NCI-H187 (cell line): ENCODE data around the gene C1orf105.

Source experiments
- DNase-seq, 2 experiments: peaks; one replicate each; lab custom pipeline; 2025; lab: John Stamatoyannopoulos, UW

Gene C1orf105

DNA sequence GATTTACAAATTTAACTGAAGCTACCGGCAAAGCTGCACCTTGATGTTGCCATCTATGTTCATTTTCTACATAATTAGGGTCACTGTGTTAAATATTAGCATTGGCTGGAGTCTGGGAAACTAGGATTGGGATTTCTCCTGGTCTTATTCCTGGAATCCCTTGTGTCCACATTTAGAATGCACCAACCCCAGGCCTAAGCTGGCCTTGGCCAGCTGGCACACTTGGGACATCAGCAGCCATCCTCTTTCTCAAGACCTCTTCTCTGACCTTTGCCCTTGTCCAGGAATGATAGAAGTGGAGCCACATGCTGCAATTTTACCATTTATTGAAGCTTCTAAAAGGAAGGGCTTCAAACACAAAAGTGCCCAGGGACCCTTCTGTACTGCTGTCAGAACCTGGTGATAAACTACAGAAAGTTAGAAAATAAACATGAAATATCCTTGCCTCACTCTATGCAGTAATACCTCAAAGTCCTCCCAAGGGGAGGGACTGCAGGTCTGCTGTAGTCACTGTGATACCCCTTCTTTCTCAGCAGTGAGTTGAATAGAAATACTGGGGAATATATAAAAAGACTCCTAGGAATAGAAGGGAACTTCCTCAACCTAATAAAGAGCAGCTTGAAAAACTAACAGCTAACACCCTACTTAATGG is 37.1 kb downstream of the C1orf105 start:
- no peak for DNase-seq

DNA sequence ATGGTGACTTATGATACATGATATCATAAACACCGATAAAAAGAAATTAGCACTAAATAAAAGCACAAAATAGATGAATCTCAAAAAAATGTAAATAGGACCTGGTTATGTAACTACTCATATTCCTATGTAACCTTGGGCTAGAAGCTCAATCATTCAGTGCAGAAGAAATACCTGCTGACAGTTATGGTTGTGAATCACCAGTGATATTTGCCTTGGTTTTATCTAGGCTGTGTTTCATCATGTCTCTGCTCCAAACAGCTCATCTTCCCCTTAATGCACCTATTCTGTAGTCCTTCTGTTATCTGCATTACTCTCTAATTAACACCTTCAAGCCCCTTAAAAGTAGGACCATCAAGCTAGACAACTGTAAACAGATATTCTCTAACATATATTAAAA is 39.7 kb downstream of the C1orf105 start:
- no peak for DNase-seq

DNA sequence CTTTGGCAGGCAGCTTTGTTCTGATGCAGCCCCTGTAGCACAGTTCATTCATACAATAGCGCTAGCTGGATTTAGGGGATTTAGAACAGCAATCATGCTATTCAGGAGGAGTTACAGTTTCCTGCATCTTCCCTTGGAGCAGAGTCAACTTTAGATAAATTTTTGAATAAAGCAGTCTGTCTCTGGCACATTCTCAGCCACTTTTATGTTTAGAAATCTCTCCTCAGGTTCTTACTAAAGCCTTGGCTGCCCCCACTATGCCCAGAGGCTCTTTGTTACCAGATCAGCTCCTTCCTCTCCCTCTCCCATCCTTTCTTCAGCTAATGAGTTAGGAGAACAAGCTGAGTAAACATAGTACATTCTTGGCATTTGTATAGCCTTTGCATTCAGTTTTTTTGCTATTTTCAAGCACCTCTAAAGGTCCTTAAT is 40.4 kb downstream of the C1orf105 start:
- DNase-seq, result no peak

DNA sequence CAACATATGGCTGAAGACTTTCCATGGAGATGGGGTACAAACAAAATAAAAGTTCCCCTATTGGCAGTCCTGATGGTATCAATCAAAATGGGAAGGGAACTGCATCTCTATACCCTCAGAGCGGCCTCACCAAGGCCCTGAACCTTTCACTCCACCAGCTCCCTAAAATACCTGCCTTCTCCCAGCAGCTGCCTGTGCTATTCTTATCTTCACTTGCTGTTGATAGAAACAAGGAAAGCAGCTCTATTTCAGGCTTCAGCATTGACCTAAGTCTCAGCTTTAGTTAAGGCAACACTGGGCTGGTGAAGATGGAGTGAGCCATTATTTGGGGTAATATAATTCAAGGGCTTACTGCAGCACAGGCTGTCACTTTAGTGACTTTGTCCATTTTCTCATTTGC is 45.1 kb downstream of the C1orf105 start:
- no peak for DNase-seq

DNA sequence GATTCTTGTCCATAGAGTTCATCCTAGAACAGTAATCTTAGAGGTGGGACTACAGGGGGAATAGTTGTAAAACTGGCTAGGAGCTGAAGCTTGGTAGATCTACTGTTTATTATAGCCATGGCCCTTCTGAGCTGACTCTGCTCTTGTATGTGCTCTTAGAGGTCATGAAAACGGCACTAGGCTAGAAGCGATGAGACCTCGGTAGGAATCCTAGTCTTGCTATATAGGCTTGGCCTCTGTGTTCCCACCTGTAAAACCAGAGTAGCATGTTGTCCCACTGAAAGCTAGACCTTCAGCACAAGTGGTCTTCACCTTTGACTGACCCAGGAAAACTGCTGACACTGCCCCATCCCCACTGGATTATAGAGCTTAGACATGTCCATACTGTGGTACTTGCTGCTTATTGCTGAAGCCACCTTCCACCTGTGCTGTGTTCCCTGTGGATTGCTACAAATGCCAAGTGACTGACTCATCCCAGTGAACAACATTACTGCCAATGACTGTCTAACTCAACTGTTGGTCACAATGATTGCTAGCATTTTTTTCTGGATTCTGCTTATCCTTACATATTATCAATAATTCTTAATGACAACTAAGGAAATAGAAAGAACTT is 46.4 kb downstream of the C1orf105 start:
- no peak for DNase-seq

DNA sequence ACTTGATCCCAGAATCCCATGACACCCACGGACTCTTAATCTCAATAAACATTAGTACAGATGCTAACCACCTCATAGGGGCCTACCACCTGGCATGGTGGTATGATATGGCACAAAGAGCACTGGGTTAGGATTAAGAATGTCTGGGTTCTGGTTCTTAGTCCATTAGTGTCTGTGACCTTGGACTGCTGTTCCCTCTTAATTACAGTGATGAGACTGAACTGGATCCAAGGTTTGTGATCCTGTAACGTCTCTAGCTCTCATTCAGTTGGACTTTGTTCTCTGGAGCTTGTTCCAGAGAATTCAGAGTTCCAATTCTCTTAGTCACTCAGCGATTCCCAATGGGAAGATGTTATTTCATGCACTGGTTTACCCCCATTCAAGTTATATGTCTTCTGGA is 47.0 kb downstream of the C1orf105 start:
- DNase-seq, result no peak

DNA sequence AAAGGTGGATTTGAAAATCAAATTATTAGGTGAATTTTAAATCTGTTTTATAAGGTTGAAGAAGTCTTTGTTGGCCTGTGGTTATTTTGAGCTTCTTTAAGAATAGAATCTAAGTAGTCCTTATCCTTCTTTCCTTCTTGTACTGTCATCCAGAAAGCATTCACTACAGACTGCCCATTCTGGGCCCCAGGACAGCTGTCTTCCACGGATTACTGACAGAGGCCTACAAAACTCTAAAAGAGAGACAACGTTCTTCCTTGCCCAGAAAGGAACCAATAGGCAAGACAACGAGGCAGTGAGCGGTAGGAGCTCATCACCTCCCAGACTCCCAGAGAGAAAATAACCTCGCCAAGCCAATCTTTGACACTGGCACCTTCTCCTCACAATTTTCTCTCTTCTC is 47.8 kb downstream of the C1orf105 start:
- no peak for DNase-seq

DNA sequence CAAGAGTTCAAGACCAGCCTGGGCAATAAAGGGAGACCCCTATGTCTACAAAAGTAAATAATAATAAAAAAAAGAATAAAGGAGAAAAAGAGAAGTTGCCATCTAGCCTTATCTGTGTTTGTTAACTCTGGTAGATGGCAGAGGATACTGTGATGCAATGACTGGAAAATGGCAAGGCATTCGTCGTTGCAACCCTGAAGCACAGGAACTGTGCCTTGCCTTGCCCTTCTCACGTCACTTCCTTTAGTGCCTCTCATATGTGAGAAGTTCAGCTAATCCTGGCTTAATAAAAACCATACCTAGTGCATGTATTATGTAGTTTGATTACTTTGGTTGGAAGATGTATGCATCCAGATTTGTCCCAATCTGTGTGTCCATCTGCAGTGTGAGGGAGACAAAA is 49.2 kb downstream of the C1orf105 start:
- no peak for DNase-seq

DNA sequence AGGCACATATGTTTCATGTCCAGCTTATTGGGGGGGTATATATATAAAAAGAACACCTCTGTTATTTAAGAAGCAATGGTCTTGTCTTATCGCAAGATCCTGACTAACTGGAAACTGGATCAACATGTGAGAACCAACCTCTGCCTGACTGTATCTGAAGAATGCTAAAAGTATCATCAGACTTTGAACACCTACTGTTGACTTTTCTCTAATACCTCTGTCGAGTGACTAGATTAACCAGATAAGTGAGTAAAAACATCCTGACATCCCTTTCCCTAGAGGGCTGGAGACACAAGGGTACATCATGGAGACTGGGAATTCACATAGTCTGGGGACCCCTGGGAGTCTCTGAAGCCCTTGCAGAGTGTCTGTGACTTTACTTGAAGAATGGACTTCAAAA is 49.7 kb downstream of the C1orf105 start:
- no peak for DNase-seq

DNA sequence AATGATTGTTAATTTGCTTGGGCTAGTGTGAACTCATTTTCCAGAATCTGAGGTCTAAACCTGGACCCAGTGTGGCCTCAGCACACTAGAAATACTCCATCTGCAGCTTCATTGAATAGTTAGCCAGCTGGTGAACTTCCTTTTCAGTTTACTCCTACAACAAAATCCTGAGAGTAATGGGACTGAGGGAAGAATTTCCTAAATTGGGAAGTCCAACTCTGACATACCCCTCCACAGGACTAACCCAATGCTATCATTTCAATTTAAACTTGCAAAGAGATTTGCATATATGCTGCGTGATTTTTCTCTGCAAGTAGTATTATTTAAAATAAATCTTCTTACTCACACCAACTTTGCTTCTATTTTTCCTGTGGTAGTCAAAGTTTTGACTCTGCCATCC is 51.2 kb downstream of the C1orf105 start:
- DNase-seq, result no peak

DNA sequence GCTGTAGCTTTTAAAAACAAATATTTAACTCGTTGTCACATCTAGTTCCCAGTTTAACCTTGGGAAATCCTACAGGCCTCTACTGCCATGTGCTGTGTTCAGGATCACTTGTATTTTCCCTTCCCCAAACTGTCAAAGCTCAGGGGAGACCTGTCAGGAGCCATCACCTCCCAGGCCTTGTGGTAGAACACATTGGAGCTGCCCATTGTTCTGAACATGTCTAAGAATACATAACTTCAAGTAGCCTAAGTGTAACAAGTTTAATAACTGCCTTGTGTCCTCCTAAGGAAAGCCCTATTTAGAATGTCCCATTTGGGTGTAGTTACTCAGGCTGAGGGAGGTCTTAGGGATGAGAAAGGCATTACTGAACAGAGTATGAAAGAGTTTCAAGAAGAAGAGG is 52.0 kb downstream of the C1orf105 start:
- no peak for DNase-seq

DNA sequence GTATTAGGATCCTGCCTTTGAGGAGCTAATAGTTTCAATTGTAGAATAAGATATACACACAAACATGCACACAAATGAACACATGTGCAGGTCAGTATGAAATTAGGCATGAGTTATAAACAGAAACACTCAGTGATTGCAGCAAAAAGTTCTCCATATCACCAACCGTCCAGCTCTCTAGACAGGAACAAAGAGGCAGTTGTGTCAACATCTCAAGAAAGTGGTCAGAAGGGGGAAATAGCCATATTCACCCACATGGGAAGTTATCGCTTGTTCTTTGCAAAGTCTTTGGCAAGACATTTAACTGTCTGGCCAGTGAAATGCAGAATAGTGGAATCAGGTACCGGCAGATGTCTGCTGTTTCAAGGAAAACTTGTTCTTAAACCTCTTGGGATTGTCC is 52.8 kb downstream of the C1orf105 start:
- no peak for DNase-seq

DNA sequence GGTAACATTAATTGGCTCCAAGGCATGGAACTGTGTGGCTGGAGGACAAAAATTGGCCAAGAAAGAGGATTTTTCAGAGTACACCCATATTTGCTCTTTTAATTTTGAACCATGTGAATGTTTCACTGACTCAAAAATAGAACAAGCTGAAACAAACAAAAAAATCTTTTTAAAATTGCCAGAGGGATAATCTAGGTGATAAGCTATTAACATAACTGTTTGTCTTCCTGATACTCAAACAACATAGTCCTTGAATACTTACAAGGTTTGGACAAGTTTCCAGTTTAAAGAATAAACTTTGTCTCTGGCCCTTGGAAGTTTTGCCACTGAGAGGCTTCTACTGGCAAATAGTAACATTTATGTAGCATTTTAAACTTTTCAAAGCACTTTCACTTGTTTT is 53.4 kb downstream of the C1orf105 start:
- DNase-seq, result no peak

DNA sequence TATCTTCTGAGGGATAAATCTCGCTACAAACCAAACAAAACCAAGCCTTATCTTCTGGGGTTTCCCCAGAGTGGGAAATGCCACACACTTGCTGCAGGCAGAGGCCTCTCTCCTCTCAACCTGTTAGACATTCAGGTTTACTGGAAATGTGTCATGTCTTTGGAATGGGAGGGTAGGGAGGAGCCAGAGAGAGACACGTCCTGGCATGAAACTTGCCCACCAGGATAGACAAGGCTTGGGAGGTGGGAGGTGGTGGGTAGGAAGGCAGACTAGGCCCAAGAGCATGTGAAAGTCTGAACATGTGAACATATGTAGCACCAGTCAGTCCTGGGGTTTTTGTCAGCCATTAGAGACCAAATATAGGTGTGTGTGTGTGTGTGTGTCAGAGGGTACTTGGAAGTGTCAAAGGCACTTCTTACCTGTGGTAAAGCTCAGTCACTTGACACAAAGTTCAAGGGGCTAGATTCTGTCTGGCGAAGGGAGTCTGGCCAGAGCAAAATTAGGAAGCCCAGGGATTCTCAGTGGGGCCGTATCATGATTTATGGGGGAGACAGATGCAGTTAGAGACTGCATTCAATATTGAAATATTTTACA is 55.8 kb downstream of the C1orf105 start:
- no peak for DNase-seq

DNA sequence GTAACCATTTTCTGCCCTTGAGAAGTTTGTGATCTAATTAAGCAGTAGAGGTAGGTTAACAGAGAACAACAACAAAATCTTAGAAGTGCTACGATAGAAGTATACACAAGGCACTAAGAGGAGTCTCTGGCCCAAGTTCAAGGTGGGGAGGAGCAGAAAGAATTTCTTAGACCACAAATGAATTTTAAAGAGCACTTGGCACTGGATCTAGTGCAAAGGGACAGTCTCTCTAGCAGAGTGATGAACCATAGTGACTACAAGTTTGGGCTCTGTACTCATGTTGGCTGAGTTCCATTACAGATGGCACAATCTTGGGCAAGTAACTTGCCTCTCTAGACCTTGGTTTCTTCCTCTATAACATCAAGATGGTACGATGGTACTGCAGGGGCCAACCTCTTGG is 56.7 kb downstream of the C1orf105 start:
- DNase-seq, result no peak

DNA sequence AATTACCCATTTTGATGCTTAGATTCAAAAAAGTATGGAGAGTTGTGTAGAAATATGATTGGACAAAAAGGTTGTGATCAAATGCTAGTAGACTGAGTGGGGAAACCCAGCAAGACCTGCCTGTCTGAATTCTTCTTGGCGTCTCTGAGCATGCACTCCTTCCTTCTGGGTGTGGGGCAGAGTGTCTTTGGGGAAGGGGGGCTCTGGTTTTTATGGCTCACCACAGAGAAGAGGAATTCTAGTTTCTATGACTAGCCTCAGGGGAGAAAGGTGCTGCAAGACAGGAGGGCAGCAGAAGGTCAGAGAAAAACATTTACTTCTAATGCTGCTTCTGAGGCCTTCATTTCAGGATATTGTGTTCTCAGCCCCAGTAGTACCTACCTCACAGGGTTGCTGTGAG is 57.3 kb downstream of the C1orf105 start:
- DNase-seq, result no peak

DNA sequence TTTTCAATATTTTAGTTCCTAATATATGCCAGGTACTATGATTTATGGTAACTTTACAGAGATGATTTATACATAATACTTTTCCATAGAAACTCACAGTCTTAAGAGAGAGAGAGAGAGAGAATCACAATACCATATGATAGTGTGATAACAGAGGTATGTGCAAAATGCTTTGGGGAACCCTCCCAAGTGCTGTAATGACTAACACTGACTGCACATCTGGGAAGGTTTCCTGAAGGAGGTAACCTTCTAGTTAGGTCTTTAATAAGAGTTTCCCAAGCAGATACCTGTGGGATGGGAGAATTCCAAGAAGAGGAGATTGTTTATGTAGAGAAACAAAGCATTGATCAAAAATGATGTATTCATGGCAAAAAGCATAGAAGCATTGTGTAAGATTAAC is 58.0 kb downstream of the C1orf105 start:
- DNase-seq, result no peak

DNA sequence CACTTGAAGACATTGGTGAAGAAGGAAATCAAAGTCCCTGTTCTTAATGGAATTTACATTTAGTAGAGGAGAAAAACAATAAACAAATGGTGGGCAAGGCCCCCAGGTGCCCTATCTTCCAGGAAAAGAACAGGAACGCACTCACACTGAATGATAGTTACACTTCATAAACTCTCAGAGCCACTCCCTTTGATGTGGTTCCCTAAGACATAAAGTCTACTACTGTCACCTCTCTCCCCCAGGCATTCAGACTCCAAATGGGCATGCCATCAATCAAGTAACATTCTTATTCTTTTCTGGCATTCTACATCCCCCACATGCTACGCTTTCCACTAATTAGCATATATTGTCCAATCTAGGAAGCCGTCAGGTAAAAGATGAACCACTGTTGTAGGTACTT is 59.9 kb downstream of the C1orf105 start:
- DNase-seq, result no peak

DNA sequence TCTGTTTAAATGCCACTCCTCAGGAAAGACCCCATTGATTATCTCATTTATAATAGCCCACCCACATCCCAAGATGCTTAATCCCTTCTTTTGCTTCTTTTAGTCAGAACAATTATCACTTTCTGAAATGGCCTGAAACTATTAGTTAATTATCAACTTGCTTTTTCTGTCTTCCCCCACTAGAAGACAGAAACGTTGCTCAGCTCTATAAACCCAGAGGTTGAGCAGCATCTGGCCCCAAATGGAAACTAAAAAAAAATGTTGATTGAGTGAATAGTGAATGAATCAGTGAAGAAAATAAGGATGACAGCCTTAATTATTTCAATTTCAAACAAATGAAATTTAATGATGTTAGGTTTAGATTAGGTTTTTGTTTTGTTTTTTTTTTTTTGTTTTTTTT is 61.6 kb downstream of the C1orf105 start:
- no peak for DNase-seq

DNA sequence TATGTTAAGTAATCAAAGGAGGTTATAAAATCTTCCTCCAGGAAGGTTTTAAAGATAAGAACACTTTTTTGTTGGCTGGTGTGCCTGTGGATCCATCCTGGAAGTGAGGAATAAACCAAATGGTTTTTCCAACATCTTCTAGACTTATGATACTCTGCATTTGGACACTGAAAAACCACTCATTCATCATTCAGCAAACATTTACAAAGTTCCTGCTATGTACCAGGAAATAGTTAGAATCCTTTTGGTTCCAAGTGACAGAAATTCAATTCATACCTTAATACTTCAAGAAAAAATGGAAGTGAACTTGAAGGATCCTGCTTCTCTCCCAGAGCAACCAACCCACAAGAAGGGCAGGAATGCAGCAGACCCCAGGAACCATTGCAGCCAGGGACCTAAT is 63.0 kb downstream of the C1orf105 start:
- DNase-seq, result no peak

DNA sequence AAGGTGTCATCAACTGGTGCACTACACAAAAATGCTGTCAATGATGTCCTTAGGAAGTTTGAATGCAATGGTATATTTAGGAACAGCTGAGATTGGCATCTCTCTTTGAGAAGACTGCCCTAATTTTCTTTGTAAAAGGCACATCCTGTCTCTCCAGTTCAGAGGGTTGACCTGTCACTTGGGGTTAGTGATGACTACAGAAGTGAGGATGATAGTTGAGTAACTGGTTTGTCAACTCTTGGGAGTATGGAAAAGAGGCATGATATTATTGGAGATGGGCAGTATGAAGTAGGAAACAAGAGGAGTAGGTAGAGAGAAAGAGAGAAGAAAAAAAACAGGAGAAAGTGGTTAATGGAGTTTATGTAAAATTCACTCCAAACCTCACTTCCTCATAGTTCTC is 63.8 kb downstream of the C1orf105 start:
- no peak for DNase-seq

DNA sequence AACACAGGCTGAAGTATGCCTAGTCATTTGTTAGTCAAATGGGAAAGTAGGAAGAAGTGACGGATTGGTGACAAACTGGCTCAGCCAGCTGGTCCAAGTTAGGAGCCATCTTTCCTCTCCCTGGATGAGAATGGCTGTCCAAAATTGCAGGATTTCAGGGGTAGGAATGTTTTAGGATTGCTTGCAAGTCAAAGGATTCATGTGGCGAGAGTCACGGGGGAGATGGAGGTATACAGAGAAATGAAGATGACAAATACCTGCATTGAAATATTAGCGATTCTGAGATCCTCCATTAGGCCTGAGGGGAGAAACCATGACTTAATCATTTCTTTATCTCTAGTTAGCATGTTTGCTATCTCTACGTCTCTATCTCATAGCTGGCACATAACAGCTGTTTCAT is 65.1 kb downstream of the C1orf105 start:
- DNase-seq, result no peak

DNA sequence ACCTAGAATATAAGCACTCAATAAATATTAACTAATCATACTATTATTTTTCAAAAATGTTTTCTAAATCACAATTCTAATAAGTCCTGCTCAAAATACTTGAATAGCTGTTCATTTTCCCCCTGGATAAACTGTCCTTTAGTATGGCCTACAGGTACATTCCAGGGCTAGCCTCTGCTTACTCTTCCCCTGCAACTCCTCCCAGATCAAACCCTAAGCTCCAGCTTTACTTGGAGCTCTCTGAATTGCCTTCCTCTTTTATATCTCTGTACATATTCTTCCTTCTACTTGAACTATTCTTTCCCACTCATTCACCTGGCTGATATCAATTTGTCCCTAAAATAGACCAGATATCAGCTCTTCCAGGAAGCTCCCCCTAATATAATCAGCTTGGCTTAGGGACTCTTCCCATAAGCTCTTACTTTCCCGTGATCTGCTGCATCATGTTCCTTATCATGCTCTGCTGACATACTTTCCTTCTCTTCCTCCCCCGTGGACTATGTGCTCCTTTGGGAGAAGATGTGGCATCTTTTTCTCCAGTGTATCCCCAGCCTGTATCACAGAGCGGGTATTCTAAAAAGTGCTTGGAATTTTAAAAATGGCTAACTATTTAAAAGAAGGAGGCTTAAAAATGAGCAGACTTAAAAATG is 66.4 kb downstream of the C1orf105 start:
- no peak for DNase-seq
